H1 (cell line): ENCODE results near the gene FASTKD3. TPM values are rescaled to one million over a fixed set of nuclear protein-coding genes. Genes with fewer than 3 reads are reported as not detected.

Experiments
- CTCF ChIA-PET: fragments of 300-600 bp; sonication (Branson Sonifier 250); formaldehyde crosslinking; loops from one replicate; lab custom pipeline; 2021; ENCODE audit not compliant: partially characterized antibody; lab: Charles Lee
- POLR2A ChIA-PET: fragments of 300-600 bp; sonication (Branson Sonifier 250); formaldehyde crosslinking; loops from one replicate; lab custom pipeline; 2021; ENCODE audit warnings: inconsistent platforms; ENCODE audit not compliant: partially characterized antibody; lab: Charles Lee
- DNase-seq, 2 experiments: peaks; one replicate each; pipeline versions ENCODE4 v3.0.0 to v3.0.0-alpha.2; 2010 to 2022; ENCODE audit warnings: low spot score in 2 of 2, low read depth in 1 of 2, mixed read lengths in 1 of 2
- FAIRE-seq: peaks from 2 replicates; lab custom pipeline; 2011; peaks lifted over from hg19 to GRCh38; lab: Jason Lieb, UNC
- H2AFZ ChIP-seq: 2 replicates; pipeline ENCODE4 v1.8.1; 2012; ENCODE audit warnings: low read length, inconsistent platforms
- H2AK5ac ChIP-seq: 2 replicates; pipeline ENCODE4 v1.6.1; 2013; ENCODE audit warnings: low read depth, low read length
- H2BK120ac ChIP-seq: replicated peaks from 2 replicates; pipeline ENCODE3; 2013; ENCODE audit warnings: low read depth, low read length, inconsistent platforms
- H2BK12ac ChIP-seq: 2 replicates; pipeline ENCODE4 v1.6.1; 2013; ENCODE audit warnings: low read depth, low read length
- H2BK15ac ChIP-seq: 2 replicates; pipeline ENCODE4 v1.6.1; 2013; ENCODE audit warnings: low read length
- H2BK20ac ChIP-seq: 2 replicates; pipeline ENCODE4 v1.6.1; 2013; ENCODE audit warnings: low read length
- H2BK5ac ChIP-seq: 2 replicates; pipeline ENCODE4 v1.6.1; 2013; ENCODE audit warnings: low read depth, low read length
- H3K14ac ChIP-seq: 2 replicates; pipeline ENCODE4 v1.6.1; 2013; ENCODE audit warnings: inconsistent platforms; ENCODE audit not compliant: insufficient read length
- H3K18ac ChIP-seq: 2 replicates; pipeline ENCODE4 v1.6.1; 2013; ENCODE audit warnings: low read length; ENCODE audit errors: extremely low read depth
- H3K23ac ChIP-seq: 2 replicates; pipeline ENCODE4 v1.6.1; 2013; ENCODE audit warnings: inconsistent platforms; ENCODE audit not compliant: insufficient read length
- H3K23me2 ChIP-seq: 2 replicates; pipeline ENCODE4 v1.6.1; 2013; ENCODE audit warnings: low read depth, low read length
- H3K27ac ChIP-seq: 2 replicates; pipeline ENCODE4 v1.6.1; 2011; ENCODE audit warnings: low read depth, low read length, inconsistent platforms
- H3K27me3 ChIP-seq, 4 experiments: replicated peaks in 1 of 4; 1 replicate in 1 of 4; 2 replicates in 3 of 4; pipeline versions ENCODE4 v1.6.1 to v1.8.1; 2011 to 2013; ENCODE audit warnings: low read length in 3 of 4, mild to moderate bottlenecking in 3 of 4, inconsistent platforms in 2 of 4, mixed read lengths in 2 of 4, moderate library complexity in 1 of 4; ENCODE audit not compliant: control insufficient read depth in 3 of 4, insufficient read depth in 3 of 4; ENCODE audit errors: extremely low read depth in 1 of 4
- H3K36me3 ChIP-seq, 4 experiments: 2 replicates each; pipeline versions ENCODE4 v1.6.1 to v1.8.1; 2011 to 2013; ENCODE audit warnings: mild to moderate bottlenecking in 4 of 4, low read length in 3 of 4, moderate library complexity in 2 of 4, control low read depth in 1 of 4, inconsistent platforms in 1 of 4; ENCODE audit not compliant: insufficient read depth in 4 of 4, control insufficient read depth in 2 of 4
- H3K4ac ChIP-seq: replicated peaks from 2 replicates; pipeline ENCODE3; 2013; ENCODE audit warnings: low read length, low read depth, mixed read lengths, inconsistent platforms; ENCODE audit not compliant: insufficient read length
- H3K4me1 ChIP-seq, 4 experiments: replicated peaks in 1 of 4; 1 replicate in 1 of 4; 2 replicates in 3 of 4; pipeline versions ENCODE4 v1.6.1 to v1.8.1; 2011 to 2013; ENCODE audit warnings: low read length in 3 of 4, inconsistent platforms in 2 of 4, mixed read lengths in 1 of 4; ENCODE audit not compliant: insufficient read depth in 4 of 4, control insufficient read depth in 3 of 4
- H3K4me2 ChIP-seq, 2 experiments: 2 replicates each; pipeline versions ENCODE4 v1.6.1 to v1.8.1; 2011 to 2013; ENCODE audit warnings: low read depth in 2 of 2, low read length in 2 of 2, control low read depth in 1 of 2, inconsistent platforms in 1 of 2, mild to moderate bottlenecking in 1 of 2; ENCODE audit not compliant: insufficient read depth in 1 of 2
- H3K4me3 ChIP-seq, 4 experiments: fragments of 200-600, 300-600 bp in 1 of 4; sonication (generic), shearing (Covaris generic), sonication (Bioruptor Twin) in 1 of 4; 2 replicates each; pipeline versions ENCODE4 v1.5.1 to v1.8.1; 2011 to 2016; ENCODE audit warnings: low read length in 4 of 4, low read depth in 3 of 4, control low read depth in 2 of 4, inconsistent platforms in 2 of 4, mild to moderate bottlenecking in 2 of 4, mixed read lengths in 1 of 4, moderate library complexity in 1 of 4; ENCODE audit not compliant: insufficient read depth in 2 of 4; ENCODE audit errors: extremely low read depth in 1 of 4
- H3K56ac ChIP-seq: replicated peaks from 2 replicates; pipeline ENCODE3; 2013; ENCODE audit warnings: low read depth, mild to moderate bottlenecking, mixed read lengths, low read length, inconsistent platforms; ENCODE audit not compliant: insufficient read length
- H3K79me1 ChIP-seq: 2 replicates; pipeline ENCODE4 v1.6.1; 2013; ENCODE audit warnings: low read depth, low read length, control low read depth
- H3K79me2 ChIP-seq, 2 experiments: 2 replicates each; pipeline versions ENCODE4 v1.6.1 to v1.8.1; 2012 to 2013; ENCODE audit warnings: low read length in 2 of 2, mild to moderate bottlenecking in 2 of 2, inconsistent platforms in 1 of 2; ENCODE audit not compliant: insufficient read depth in 2 of 2, control insufficient read depth in 1 of 2
- H3K9ac ChIP-seq, 4 experiments: replicated peaks in 1 of 4; 1 replicate in 1 of 4; 2 replicates in 3 of 4; pipeline versions ENCODE4 v1.6.1 to v1.8.1; 2011 to 2013; ENCODE audit warnings: low read depth in 3 of 4, low read length in 3 of 4, control low read depth in 2 of 4, mild to moderate bottlenecking in 2 of 4, moderate library complexity in 2 of 4, inconsistent platforms in 1 of 4; ENCODE audit errors: extremely low read depth in 1 of 4
- H3K9me3 ChIP-seq, 2 experiments: 2 replicates each; pipeline versions ENCODE4 v1.6.1 to v1.8.1; 2012 to 2013; ENCODE audit warnings: mild to moderate bottlenecking in 2 of 2, moderate library complexity in 2 of 2, control low read depth in 1 of 2, inconsistent platforms in 1 of 2, low read depth in 1 of 2, low read length in 1 of 2, mixed read lengths in 1 of 2; ENCODE audit not compliant: insufficient read depth in 2 of 2
- H4K20me1 ChIP-seq, 2 experiments: replicated peaks in 1 of 2; 2 replicates each; pipeline versions ENCODE3 to v1.8.1; 2011 to 2013; ENCODE audit warnings: inconsistent platforms in 2 of 2, low read length in 2 of 2, mild to moderate bottlenecking in 1 of 2; ENCODE audit not compliant: insufficient read depth in 2 of 2, control insufficient read depth in 1 of 2
- H4K5ac ChIP-seq: 2 replicates; pipeline ENCODE4 v1.6.1; 2013; ENCODE audit warnings: low read length, low read depth, mixed read lengths, inconsistent platforms; ENCODE audit not compliant: insufficient read length
- H4K8ac ChIP-seq: 2 replicates; pipeline ENCODE4 v1.8.0; 2013; ENCODE audit warnings: mild to moderate bottlenecking, moderate library complexity, low read length, inconsistent platforms; ENCODE audit not compliant: insufficient read depth; ENCODE audit errors: extremely low read depth
- H4K91ac ChIP-seq: replicated peaks from 2 replicates; pipeline ENCODE3; 2013; ENCODE audit warnings: low read length, mixed read lengths, inconsistent platforms; ENCODE audit not compliant: insufficient read length
- CBX8 ChIP-seq: fragments of 300-800, 300-1000 bp; sonication (generic); IDR thresholded peaks from 2 replicates; pipeline ENCODE4 v1.7.1; 2016; ENCODE audit warnings: low read depth, low read length, borderline replicate concordance
- EP300 ChIP-seq, 2 experiments: IDR thresholded peaks; 1 replicate in 1 of 2; 2 replicates in 1 of 2; pipeline ENCODE4 v1.6.1; 2011 to 2012; ENCODE audit warnings: low read depth in 2 of 2, low read length in 2 of 2, mild to moderate bottlenecking in 2 of 2, borderline replicate concordance in 1 of 2, inconsistent platforms in 1 of 2, moderate library complexity in 1 of 2
- PHF8 ChIP-seq: fragments of 200-600 bp; sonication (generic); conservative IDR thresholded peaks from 2 replicates; pipeline ENCODE4 v1.7.1; 2012; ENCODE audit warnings: low read depth, mild to moderate bottlenecking, inconsistent platforms, low read length, moderate library complexity
- SP2 ChIP-seq: IDR thresholded peaks from 2 replicates; pipeline ENCODE4 v1.6.1; 2012; ENCODE audit warnings: mild to moderate bottlenecking, low read length, inconsistent platforms
- SP4 ChIP-seq: IDR thresholded peaks from 2 replicates; pipeline ENCODE4 v1.6.1; 2012; ENCODE audit warnings: low read length, inconsistent platforms
- SUZ12 ChIP-seq: fragments of 200-600 bp; sonication (generic); IDR thresholded peaks from 2 replicates; pipeline ENCODE4 v1.6.1; 2012; ENCODE audit warnings: mild to moderate bottlenecking, inconsistent platforms, low read length, moderate library complexity, mixed read lengths
- TAF7 ChIP-seq: optimal IDR thresholded peaks from 2 replicates; pipeline ENCODE3; 2011; ENCODE audit warnings: low read depth, mild to moderate bottlenecking, inconsistent platforms, low read length, moderate library complexity, borderline replicate concordance
- TBP ChIP-seq: IDR thresholded peaks from 2 replicates; pipeline ENCODE4 v1.6.1; 2011; ENCODE audit warnings: low read depth, low read length, improper control_type of control experiment
- TCF12 ChIP-seq: IDR thresholded peaks from 2 replicates; pipeline ENCODE4 v1.6.1; 2011; ENCODE audit warnings: low read depth, mild to moderate bottlenecking, low read length
- TEAD4 ChIP-seq: IDR thresholded peaks from 2 replicates; pipeline ENCODE4 v1.6.1; 2012; ENCODE audit warnings: low read depth, low read length, inconsistent platforms, mixed read lengths
- WGBS, 2 experiments: shearing (Covaris generic) in 1 of 2; methylation state at CpG; one replicate each; pipeline versions ENCODE4 v1.1.6 to v1.1.7; 2013 to 2015; ENCODE audit warnings: low lambda C conversion rate in 2 of 2, mixed read lengths in 2 of 2, inconsistent platforms in 1 of 2, low coverage in 1 of 2, missing lambda C conversion rate in 1 of 2; ENCODE audit not compliant: insufficient replicate concordance in 2 of 2, insufficient coverage in 1 of 2, insufficient read length in 1 of 2; ENCODE audit errors: extremely low coverage in 1 of 2, missing lambda C conversion rate in 1 of 2; 5-methylcytosine and 5-hydroxymethylcytosine counted together
- polyA plus RNA-seq, 7 experiments: library from polyadenylated mRNA; depleted of rRNA in 3 of 7; stranded (reverse) in 5 of 7; unstranded in 2 of 7; fragments of >200 nt in 5 of 7; fragments of 200-250 nt in 2 of 7; gene quantifications; 1 replicate in 5 of 7; 2 replicates in 1 of 7; 4 replicates in 1 of 7; pipeline versions ENCODE4 v1.2.1 to v1.2.3, GENCODE V29; 2011 to 2013; ENCODE audit warnings: missing spikeins in 2 of 7, mixed read lengths in 2 of 7
- total RNA-seq: library from RNA; stranded (reverse); fragmentation: NEBNext Ultra II Directional; extraction: Animal tissue kit (Norgen Biotek cat#: 25700); gene quantifications from 2 replicates; pipeline ENCODE4 v1.2.1, GENCODE V29; 2021

The FASTKD3 gene
- total and polyA plus RNA-seq, 2 of the 8 experiments (the other 6 are each of a cell fraction or from before 2014, with no cell fraction given), result 5.6 to 7.6 TPM

DNA sequence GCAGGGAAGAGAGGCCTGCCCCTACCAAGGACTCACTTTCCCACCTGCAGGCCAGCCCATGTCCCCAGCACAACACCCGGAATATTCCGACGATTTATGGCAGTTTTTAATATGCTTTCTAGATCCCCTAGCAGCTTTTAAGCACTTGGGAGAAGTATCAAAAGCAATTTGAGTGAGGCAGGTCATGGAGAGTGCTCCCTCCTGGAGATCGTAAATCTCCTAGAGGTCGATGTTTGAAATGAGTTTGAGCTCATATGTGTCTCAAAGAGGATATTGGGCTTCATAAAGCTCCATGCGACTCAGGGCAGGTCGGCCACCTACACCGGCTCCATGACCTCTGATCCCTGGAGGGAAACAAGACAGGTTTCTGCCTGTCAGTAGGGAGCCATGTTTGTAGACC, 45.2 kb downstream of the FASTKD3 start:
- Histone ChIP-seq H3K23ac (no peak overlapping the region), H2BK120ac (no peak overlapping the region), H3K9ac (no peak overlapping the region), H3K23me2 (no peaks in the 10 kb centered on the region), H4K20me1 (no peaks in the 10 kb centered on the region), H3K27me3 (peaks cover 0 to 2% (median 0%) of the 10 kb centered on the region in 4 experiments; a peak in 1 of 7 replicates), H3K18ac (no peak overlapping the region), H2BK20ac (no peak overlapping the region), H4K8ac (no peak overlapping the region), H2BK5ac (no peak overlapping the region), H2BK12ac (no peak overlapping the region), H3K4me1 (no peaks in the 10 kb centered on the region), H2BK15ac (no peak overlapping the region), H2AFZ (no peak overlapping the region), H3K27ac (no peak overlapping the region), H4K5ac (no peak overlapping the region), H3K14ac (no peak overlapping the region), H4K91ac (no peak overlapping the region), H3K36me3 (peaks cover 0 to 36% (median 14%) of the 10 kb centered on the region in 4 experiments; a peak in 5 of 8 replicates), H3K9me3 (no peaks in the 10 kb centered on the region), H3K56ac (no peak overlapping the region), H2AK5ac (no peak overlapping the region), H3K4me2 (no peak overlapping the region), H3K4me3 (no peak overlapping the region), H3K79me1 (no peaks in the 10 kb centered on the region), H3K79me2 (no peaks in the 10 kb centered on the region), H3K4ac (no peak overlapping the region)
- WGBS, 2 experiments, result 88% methylated on average over 8 of the region's 8 CpGs; no CpG with 5 or more reads in 1 of the 2 experiments
- TF ChIP-seq EP300 (IDR thresholded peaks at IDR 0.05; ENCODE audit: borderline replicate concordance in 1 of 2, low read depth in 2 of 2, low read length in 2 of 2) (no peak), TAF7 (no peak), SUZ12 (no peak), SP4 (no peak), SP2 (no peak), CBX8 (no peak), TCF12 (no peak), TEAD4 (no peak), TBP (no peak), PHF8 (no peak)
- FAIRE-seq (no peak), DNase-seq (no peak)
- ChIA-PET CTCF (interaction anchor here (0.6 to 2.1 kb wide), 5 partner anchors 8 to 632 kb away, joined by 3 to 9 read pairs (median 3); no protein-coding TSS in a partner anchor), POLR2A (no interaction called here)
